ENCODE measurements around the gene OR10G2. TPM values are rescaled to one million over a fixed set of nuclear protein-coding genes. Genes with fewer than 3 reads are reported as not detected.
A peak's percentile ranks its signal among the peaks of the same experiment; 100 is the strongest.
"Not testable (repeated sequence)": the region's sequence is repeated elsewhere in the genome, so short reads cannot be mapped to it uniquely, and the experiment has no call there.

OR10G2 gene
- total and polyA plus RNA-seq, 10 donors: not detected

DNA sequence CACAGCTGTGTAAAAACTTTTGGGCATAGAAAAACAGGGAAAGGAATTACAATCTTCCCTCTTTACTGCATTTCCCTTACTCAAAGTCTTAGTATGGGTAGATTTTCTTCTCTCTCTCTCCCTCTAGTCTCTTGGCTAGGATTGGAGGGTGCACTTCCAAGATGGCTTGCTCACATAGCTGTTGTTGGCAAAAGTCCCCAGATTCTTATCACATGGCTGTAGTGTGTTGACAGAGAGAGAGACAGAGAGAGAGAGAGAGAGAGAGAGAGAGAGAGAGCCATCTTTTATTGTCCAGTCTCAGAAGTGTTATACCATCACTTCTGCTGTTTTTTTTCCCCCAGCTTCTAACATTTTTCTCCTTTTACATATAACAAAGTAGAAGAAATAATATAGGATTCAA, 12.6 kb upstream of the OR10G2 start:
- intact Hi-C loops (cut with DNase I; ENCODE audit: low total_unique reads): no loop called here
- H3K4me3 ChIP-seq: no peak overlapping the region
- H3K36me3 ChIP-seq: no peaks in the 10 kb centered on the region
- peaks cover 0 to 8% (median 0%) of the 10 kb centered on the region in 7 donors for H3K27me3 ChIP-seq (replicated peaks in 1 of 7)
- no peak overlapping the region for H3K27ac ChIP-seq
- no peaks in the 10 kb centered on the region for H3K4me1 ChIP-seq
- DNase-seq: no peak
- TF ChIP-seq POLR2AphosphoS5 (IDR thresholded peaks at IDR 0.05) (no peak), POLR2A (IDR thresholded peaks at IDR 0.05) (no peak)
- TF ChIP-seq, protein P1, sequence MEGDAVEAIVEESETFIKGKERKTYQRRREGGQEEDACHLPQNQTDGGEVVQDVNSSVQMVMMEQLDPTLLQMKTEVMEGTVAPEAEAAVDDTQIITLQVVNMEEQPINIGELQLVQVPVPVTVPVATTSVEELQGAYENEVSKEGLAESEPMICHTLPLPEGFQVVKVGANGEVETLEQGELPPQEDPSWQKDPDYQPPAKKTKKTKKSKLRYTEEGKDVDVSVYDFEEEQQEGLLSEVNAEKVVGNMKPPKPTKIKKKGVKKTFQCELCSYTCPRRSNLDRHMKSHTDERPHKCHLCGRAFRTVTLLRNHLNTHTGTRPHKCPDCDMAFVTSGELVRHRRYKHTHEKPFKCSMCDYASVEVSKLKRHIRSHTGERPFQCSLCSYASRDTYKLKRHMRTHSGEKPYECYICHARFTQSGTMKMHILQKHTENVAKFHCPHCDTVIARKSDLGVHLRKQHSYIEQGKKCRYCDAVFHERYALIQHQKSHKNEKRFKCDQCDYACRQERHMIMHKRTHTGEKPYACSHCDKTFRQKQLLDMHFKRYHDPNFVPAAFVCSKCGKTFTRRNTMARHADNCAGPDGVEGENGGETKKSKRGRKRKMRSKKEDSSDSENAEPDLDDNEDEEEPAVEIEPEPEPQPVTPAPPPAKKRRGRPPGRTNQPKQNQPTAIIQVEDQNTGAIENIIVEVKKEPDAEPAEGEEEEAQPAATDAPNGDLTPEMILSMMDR (IDR thresholded peaks at IDR 0.05 in 8 of 11, conservative IDR thresholded peaks at IDR 0.05 in 3 of 11): no peak
- peaks cover 0 to 4% (median 0%) of the 10 kb centered on the region in 8 donors for H3K9me3 ChIP-seq

DNA sequence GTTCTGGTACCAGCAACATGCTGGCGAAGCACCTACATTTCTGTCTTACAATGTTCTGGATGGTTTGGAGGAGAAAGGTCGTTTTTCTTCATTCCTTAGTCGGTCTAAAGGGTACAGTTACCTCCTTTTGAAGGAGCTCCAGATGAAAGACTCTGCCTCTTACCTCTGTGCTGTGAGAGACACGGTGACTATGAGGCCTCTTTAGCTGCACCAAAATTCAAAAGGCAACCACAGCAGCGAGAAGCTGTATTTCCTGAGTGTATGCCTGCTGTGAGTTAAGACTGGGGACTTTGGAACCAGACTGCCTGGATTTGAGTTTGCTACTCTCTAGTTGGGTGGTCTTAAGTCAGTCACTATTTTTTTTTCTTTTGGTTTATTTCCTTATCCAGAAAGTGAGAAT, 8.7 kb upstream of the OR10G2 start:
- DNase-seq: no peak
- Histone ChIP-seq H3K9me3 (peaks cover 0 to 1% (median 0%) of the 10 kb centered on the region in 8 donors), H3K27ac (no peak overlapping the region), H3K4me3 (peak overlapping the region in 1 of 8 donors; percentile 3), H3K4me1 (no peaks in the 10 kb centered on the region), H3K27me3 (replicated peaks in 1 of 7) (peaks cover 0 to 8% (median 0%) of the 10 kb centered on the region in 7 donors), H3K36me3 (no peaks in the 10 kb centered on the region)
- intact Hi-C loops (cut with DNase I; ENCODE audit: low total_unique reads): no loop called here
- 59 to 68% (median 61%) methylated on average over 5 of the region's 5 CpGs for WGBS, 5 donors
- no peak for TF ChIP-seq POLR2A (IDR thresholded peaks at IDR 0.05)
- TF ChIP-seq, protein P1 (IDR thresholded peaks at IDR 0.05 in 8 of 11, conservative IDR thresholded peaks at IDR 0.05 in 3 of 11): no peak

DNA sequence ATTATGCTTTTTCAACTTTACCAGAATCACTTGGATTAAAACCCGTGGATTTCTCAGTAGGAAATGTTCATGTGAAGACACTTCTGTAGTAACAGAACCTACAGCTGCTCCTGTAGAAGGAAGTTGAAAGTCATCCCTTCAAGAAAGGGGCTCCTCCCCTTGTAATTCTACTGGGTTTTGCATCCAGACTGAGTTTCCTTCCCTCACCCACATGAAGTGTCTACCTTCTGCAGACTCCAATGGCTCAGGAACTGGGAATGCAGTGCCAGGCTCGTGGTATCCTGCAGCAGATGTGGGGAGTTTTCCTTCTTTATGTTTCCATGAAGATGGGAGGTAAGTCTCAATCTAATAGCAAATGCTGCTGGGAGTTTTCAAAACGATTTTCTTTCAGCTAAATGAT, 7.9 kb upstream of the OR10G2 start:
- 51 to 60% (median 58%) methylated on average over 3 of the region's 3 CpGs for WGBS, 5 donors
- no peak overlapping the region for H3K27ac ChIP-seq
- intact Hi-C loops (cut with DNase I; ENCODE audit: low total_unique reads): no loop called here

DNA sequence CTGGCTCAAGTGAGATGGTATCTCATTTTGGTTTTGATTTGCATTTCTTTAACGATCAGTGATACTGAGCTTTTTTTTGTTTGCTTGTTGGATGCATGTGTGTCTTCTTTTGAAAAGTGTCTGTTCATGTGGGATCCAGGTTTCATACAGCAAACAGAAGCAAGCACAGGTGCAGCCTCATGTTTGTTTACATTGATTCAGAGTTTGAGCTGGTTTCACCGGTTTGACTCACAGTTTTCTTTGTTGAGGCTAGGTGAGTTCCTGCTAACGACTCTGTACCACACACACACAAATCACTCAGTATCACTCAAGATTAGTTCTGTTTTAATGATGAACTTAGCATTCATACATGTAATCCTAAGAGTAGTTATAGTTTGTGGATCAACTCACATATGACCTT, 3.7 kb downstream of the OR10G2 start:
- WGBS, 5 donors: 28 to 66% (median 58%) methylated on average over 3 of the region's 3 CpGs
- no peaks in the 10 kb centered on the region for H3K36me3 ChIP-seq
- no peak for DNase-seq
- TF ChIP-seq POLR2A (IDR thresholded peaks at IDR 0.05) (no peak), POLR2AphosphoS5 (IDR thresholded peaks at IDR 0.05) (no peak)
- TF ChIP-seq, protein P1 (IDR thresholded peaks at IDR 0.05 in 8 of 11, conservative IDR thresholded peaks at IDR 0.05 in 3 of 11): no peak
- intact Hi-C loops (cut with DNase I; ENCODE audit: low total_unique reads): no loop called here
- H3K27ac ChIP-seq: no peak overlapping the region
- peaks cover 0 to 13% (median 0%) of the 10 kb centered on the region in 7 donors for H3K27me3 ChIP-seq (replicated peaks in 1 of 7)
- no peaks in the 10 kb centered on the region for H3K4me1 ChIP-seq
- H3K4me3 ChIP-seq: no peak overlapping the region
- peaks cover 0 to 5% (median 0%) of the 10 kb centered on the region in 8 donors for H3K9me3 ChIP-seq

More for the DNA sequence above, 7.9 kb upstream of the OR10G2 start:
- Histone ChIP-seq H3K4me3 (peak overlapping the region in 1 of 8 donors; percentile 3), H3K4me1 (no peaks in the 10 kb centered on the region), H3K27me3 (replicated peaks in 1 of 7) (peaks cover 0 to 8% (median 0%) of the 10 kb centered on the region in 7 donors), H3K9me3 (no peaks in the 10 kb centered on the region), H3K36me3 (no peaks in the 10 kb centered on the region)
- no peak for DNase-seq
- TF ChIP-seq, protein P1 (IDR thresholded peaks at IDR 0.05 in 8 of 11, conservative IDR thresholded peaks at IDR 0.05 in 3 of 11): no peak
- TF ChIP-seq POLR2AphosphoS5 (IDR thresholded peaks at IDR 0.05) (no peak), POLR2A (IDR thresholded peaks at IDR 0.05) (no peak)

DNA sequence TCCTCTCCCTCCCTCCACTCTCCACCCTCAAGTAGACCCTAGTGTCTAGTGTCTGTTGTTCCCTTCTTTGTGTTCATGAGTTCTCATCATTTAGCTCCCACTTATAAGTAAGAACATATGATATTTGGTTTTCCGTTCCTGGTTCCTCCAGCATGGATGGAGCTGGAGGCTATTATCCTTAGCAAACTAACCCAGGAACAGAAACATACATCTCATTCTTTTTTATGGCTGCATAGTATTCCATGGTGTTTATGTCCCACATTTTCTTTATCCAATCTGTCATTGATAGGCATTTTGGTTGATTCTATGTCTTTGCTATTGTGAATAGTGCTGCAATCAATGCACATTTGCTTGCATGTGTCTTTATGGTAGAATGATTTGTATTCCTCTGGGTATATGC, 4.2 kb downstream of the OR10G2 start:
- H3K9me3 ChIP-seq; DNase-seq; H3K27ac ChIP-seq; H3K4me3 ChIP-seq; H3K36me3 ChIP-seq; intact Hi-C loops (cut with DNase I; ENCODE audit: low total_unique reads); H3K4me1 ChIP-seq: not testable (repeated sequence)
- WGBS, 5 donors: 92 to 100% (median 96%) methylated on average over 1 of the region's 1 CpG
- peaks cover 0 to 18% (median 0%) of the 10 kb centered on the region in 7 donors for H3K27me3 ChIP-seq (replicated peaks in 1 of 7)
